Activated naive CD4-positive, alpha-beta T cell treated with anti-CD3 and anti-CD28 coated beads, Interleukin-2, amount 50 U/mL, for 72 hours (primary cell): ENCODE results near the gene DIS3L2. TPM values are rescaled to one million over a fixed set of nuclear protein-coding genes. Genes with fewer than 3 reads are reported as not detected.

Experiments used
- ATAC-seq, 2 donors: fragments of 150-1000 bp; cut with Tn5 transposase; 2 replicates each; pipeline ENCODE4 v1.10.0; 2021; ENCODE audit warnings: mild to moderate bottlenecking in 2 of 2, moderate library complexity in 2 of 2
- DNase-seq, 2 donors: peaks; one replicate each; pipeline ENCODE4 v3.0.0; 2021 to 2022; ENCODE audit warnings: low spot score in 2 of 2
- H3K27ac Mint-ChIP-seq, 2 donors: one replicate each; pipeline ENCODE4 v1.8.0; 2022; ENCODE audit warnings: mild to moderate bottlenecking in 2 of 2, mixed read lengths in 2 of 2
- H3K36me3 Mint-ChIP-seq, 2 donors: one replicate each; pipeline ENCODE4 v1.8.0; 2022; ENCODE audit warnings: mixed read lengths in 2 of 2
- H3K9me3 Mint-ChIP-seq, 2 donors: one replicate each; pipeline ENCODE4 v1.8.0; 2022; ENCODE audit warnings: mixed read lengths in 2 of 2
- total RNA-seq, 2 donors: library from RNA; stranded (reverse); gene quantifications; one replicate each; pipeline ENCODE4 v1.2.3, GENCODE V29; 2022

Gene DIS3L2
- total RNA-seq, 2 donors from 2014 or later = 19.9 to 44.0 TPM

DNA sequence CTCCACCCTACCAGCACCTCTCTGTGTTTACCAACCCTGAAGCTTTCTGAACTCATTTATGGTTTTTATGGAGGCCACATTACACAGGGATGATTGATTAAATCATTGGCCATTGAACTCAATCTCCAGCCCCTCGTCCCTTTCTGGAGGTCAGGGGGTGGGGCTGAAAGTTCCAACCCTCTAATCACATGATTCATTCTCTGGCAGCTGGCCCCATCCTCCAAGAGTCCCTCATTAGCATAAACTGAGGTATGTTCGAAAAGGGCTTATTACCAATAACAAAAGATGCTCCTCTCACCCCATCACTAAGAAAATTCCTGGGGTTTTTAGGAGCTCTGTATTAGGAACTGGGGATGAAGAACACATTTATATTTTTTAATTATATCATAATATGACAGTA lies 92.3 kb downstream of the DIS3L2 start:
- no peaks in the 10 kb centered on the region for H3K36me3 Mint-ChIP-seq
- no peak for ATAC-seq
- no peak overlapping the region for H3K27ac Mint-ChIP-seq
- no peak for DNase-seq
- H3K9me3 Mint-ChIP-seq = no peaks in the 10 kb centered on the region

DNA sequence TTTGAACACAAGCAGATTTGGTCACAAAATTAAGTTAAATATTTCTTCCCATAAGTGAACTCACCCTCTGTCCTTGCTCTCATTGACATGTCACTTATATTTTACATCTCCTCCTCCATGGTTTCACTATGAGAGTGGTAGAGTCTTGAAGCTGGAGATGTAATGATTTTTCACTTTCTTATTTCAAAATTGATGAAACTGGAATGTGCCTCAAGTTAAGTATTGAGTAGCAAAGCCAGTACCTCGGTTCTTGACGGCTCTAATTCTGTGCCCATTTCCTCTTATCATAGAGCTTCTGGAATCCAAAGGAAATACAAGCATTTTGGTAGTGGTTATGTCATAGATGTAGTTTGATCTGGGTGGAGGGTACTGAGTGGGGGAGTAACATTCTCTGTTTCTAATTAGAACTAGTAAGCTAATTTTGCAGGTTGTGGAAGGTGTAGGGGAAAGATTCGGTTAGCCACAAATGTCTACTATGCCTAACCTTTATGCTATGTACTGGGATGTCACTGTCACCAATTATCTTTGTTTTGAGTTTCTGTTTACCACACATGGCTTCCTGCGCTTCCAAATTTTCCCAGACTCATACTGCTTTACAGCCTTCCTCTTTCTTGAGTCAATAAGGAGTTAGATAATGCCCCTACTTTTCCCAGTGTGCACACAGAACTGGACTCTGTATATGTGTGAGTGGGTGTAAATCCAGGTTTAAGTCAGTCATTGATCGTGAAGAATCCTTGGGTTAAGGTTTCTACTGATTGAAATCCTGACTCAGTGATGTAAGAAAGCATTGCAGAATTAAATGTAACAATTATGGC lies 96.8 kb downstream of the DIS3L2 start:
- Mint-ChIP-seq H3K9me3 (peaks cover 0 to 7% of the 10 kb centered on the region in 2 donors), H3K36me3 (peaks cover 8 to 9% of the 10 kb centered on the region in 2 donors), H3K27ac (no peak overlapping the region)
- peak in 1 of 2 donors; percentile 3 for DNase-seq
- peak; percentile 74 to 95 for ATAC-seq

DNA sequence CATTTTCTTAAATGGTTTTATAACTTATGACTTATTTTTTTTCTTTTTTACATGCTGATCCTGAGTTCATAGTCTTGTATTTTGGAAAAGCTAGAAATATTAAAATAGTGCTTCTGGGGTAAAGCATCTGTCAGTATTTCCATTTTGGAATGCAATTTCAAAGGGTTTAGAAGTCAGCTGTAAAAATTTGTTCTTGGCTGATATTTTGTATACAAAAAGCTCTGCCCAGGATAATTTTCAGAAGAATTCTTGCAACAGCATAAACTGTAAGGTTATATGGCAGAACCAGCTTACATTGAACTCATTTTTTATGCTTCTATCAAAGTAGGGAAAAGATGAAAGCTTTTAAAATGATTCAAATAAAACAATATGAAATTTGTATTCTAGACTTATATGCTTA lies 97.4 kb downstream of the DIS3L2 start:
- no peak for ATAC-seq
- Mint-ChIP-seq H3K9me3 (peaks cover 0 to 7% of the 10 kb centered on the region in 2 donors), H3K27ac (no peak overlapping the region), H3K36me3 (peaks cover 8 to 9% of the 10 kb centered on the region in 2 donors)
- no peak for DNase-seq

DNA sequence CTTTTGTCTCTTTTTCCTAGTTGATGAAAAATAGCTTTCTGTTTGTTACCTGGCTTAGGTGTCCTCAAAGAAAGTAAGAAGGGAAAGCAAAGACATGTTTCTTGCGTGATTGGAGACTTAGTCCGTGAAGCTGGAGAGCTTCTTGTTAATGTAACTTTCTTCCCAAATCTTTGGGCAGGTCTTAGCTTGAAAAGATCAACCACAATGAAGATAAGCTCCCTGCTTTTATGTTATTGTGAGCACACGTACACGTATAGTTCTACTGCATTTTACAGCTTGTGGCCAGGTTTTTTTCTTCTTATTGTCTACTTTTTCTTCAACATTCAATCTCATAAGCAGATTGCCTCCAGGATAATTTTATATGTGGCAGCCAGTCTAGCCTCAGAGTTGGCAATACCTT lies 99.8 kb downstream of the DIS3L2 start:
- Mint-ChIP-seq H3K9me3 (peaks cover 0 to 7% of the 10 kb centered on the region in 2 donors), H3K27ac (no peak overlapping the region), H3K36me3 (peaks cover 8 to 9% of the 10 kb centered on the region in 2 donors)
- no peak for DNase-seq
- no peak for ATAC-seq

DNA sequence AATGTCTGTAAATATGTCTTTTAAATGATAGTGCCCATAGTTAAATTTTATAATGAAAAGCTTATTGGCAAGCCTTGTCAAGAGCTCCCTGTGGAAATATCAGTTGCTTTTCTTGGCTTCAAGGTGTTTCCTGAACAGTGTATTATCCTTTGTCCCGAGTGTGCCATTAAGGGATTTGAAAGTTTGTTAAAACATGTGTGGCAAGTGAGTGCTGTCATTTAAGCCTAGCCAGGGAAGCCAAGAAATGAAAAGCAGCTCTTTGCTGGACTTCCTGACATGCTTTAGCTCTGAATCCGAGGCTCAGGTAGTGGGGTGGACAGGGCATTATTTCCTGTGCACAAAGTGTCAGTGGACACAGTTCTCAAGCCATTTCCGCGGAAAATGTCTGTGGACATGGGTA lies 111.5 kb downstream of the DIS3L2 start:
- no peaks in the 10 kb centered on the region for H3K9me3 Mint-ChIP-seq
- H3K36me3 Mint-ChIP-seq = no peaks in the 10 kb centered on the region
- no peak overlapping the region for H3K27ac Mint-ChIP-seq
- DNase-seq (no peak), ATAC-seq (no peak)

DNA sequence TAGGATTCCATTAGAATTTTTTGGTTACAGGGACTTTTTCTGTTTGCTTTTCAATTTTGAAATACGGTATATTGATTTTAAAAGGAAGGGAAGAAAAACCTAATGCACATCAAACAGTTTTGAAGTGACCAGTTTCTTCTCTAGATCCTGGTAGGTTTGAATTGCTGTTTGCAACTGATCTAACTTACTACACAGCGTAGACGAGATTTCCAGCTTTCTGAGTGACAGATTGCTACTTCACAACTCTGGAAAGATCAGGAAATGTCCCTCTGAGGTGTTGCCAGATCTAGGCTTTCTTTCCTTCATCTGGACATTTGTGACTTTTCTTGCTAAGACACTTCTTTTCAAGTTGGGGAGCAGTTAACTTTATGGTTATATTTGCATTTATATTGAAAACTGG lies 112.2 kb downstream of the DIS3L2 start:
- Mint-ChIP-seq H3K27ac (no peak overlapping the region), H3K9me3 (no peaks in the 10 kb centered on the region), H3K36me3 (no peaks in the 10 kb centered on the region)
- DNase-seq (no peak), ATAC-seq (no peak)

- peak overlapping the region in 1 of 2 donors; percentile 2 for H3K27ac Mint-ChIP-seq
- H3K9me3 Mint-ChIP-seq = peaks cover 3 to 6% of the 10 kb centered on the region in 2 donors
- H3K36me3 Mint-ChIP-seq = peaks cover 4 to 5% of the 10 kb centered on the region in 2 donors
- DNase-seq = no peak
- ATAC-seq = no peak
Measured at GRCh38 chr2:232075080-232075479, 113.6 kb downstream of the DIS3L2 start.

GRCh38 chr2:232075859-232076258 lies 114.3 kb downstream of the DIS3L2 start:
- Mint-ChIP-seq H3K9me3 (peaks cover 4 to 8% of the 10 kb centered on the region in 2 donors), H3K36me3 (peaks cover 7 to 8% of the 10 kb centered on the region in 2 donors), H3K27ac (peak overlapping the region in 1 of 2 donors; percentile 6)
- ATAC-seq (peak in 1 of 2 donors; percentile 64), DNase-seq (no peak)

GRCh38 chr2:232076272-232076671 lies 114.8 kb downstream of the DIS3L2 start:
- no peak for DNase-seq
- ATAC-seq = no peak
- peaks cover 4 to 8% of the 10 kb centered on the region in 2 donors for H3K9me3 Mint-ChIP-seq
- H3K36me3 Mint-ChIP-seq = peaks cover 8 to 9% of the 10 kb centered on the region in 2 donors
- H3K27ac Mint-ChIP-seq = peak overlapping the region in 1 of 2 donors; percentile 6

- Mint-ChIP-seq H3K27ac (no peak overlapping the region), H3K9me3 (peaks cover 4 to 8% of the 10 kb centered on the region in 2 donors), H3K36me3 (peaks cover 8 to 14% of the 10 kb centered on the region in 2 donors)
- no peak for DNase-seq
- no peak for ATAC-seq
Measured at GRCh38 chr2:232076736-232077135, 115.2 kb downstream of the DIS3L2 start.

DNA sequence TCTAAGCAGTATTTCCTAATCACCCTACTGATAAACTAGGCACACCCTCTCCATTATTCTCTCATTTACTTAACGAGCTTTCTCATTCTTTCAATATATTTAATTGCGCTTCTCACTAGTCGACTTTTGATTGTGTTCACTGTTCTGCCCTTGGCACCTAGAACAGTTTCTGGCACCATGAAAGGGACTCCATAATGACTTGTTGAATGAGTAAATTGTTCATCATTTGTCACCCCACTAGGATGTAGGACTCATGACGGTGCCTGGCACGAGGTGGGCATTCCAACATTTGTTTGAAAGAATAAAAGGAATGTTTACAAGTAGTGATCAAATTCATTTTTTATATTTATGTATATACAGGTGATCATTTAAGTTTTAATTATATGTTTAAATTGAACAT lies 123.7 kb downstream of the DIS3L2 start:
- no peak for ATAC-seq
- Mint-ChIP-seq H3K36me3 (peaks cover 9 to 26% of the 10 kb centered on the region in 2 donors), H3K27ac (no peak overlapping the region)

DNA sequence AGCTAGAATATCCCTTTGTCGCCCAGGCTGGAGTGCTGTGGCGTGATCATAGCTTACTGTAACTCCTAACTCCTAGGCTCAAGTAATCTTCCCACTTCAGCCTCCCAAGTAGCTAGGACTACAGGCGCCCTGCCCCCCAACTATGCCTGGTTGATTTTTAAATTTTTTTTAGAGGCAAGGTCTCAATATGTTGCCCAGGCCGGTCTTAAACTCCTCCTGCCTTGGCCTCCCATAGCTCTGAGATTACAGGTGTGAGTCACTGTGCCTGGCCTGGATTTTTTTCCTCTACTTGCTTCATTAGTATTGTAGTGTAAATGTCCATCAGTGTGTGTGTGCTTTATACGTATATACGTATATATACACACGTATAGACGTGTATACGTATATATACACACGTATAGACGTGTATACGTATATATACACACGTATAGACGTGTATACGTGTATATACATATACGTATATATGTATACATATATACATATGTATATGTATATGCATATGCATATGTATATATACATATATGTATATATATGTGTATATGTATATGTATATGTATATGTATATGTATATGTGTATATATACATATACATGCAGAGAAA lies 124.4 kb downstream of the DIS3L2 start:
- no peak for DNase-seq

More for the DNA sequence above, 123.7 kb downstream of the DIS3L2 start:
- DNase-seq = no peak
- peaks cover under 1 to 6% of the 10 kb centered on the region in 2 donors for H3K9me3 Mint-ChIP-seq

GRCh38 chr2:232088771-232089170 lies 127.3 kb downstream of the DIS3L2 start:
- Mint-ChIP-seq H3K36me3 (peaks cover 16 to 18% of the 10 kb centered on the region in 2 donors), H3K27ac (no peak overlapping the region), H3K9me3 (peaks cover 3 to 5% of the 10 kb centered on the region in 2 donors)
- ATAC-seq = no peak
- no peak for DNase-seq

More for the DNA sequence above, 124.4 kb downstream of the DIS3L2 start:
- H3K36me3 Mint-ChIP-seq = peaks cover 8 to 24% of the 10 kb centered on the region in 2 donors
- ATAC-seq = no peak
- peaks cover 0 to 5% of the 10 kb centered on the region in 2 donors for H3K9me3 Mint-ChIP-seq
- no peak overlapping the region for H3K27ac Mint-ChIP-seq

- peaks cover 57 to 59% of the 10 kb centered on the region in 2 donors for H3K36me3 Mint-ChIP-seq
- no peak for DNase-seq
- H3K9me3 Mint-ChIP-seq = peaks cover 12 to 14% of the 10 kb centered on the region in 2 donors
- no peak for ATAC-seq
- H3K27ac Mint-ChIP-seq = no peak overlapping the region
Measured at GRCh38 chr2:232094201-232094600, 132.7 kb downstream of the DIS3L2 start.

GRCh38 chr2:232094883-232095282 lies 133.4 kb downstream of the DIS3L2 start:
- Mint-ChIP-seq H3K36me3 (peaks cover 57 to 59% of the 10 kb centered on the region in 2 donors), H3K9me3 (peaks cover 12 to 14% of the 10 kb centered on the region in 2 donors), H3K27ac (no peak overlapping the region)
- DNase-seq (no peak), ATAC-seq (no peak)

DNA sequence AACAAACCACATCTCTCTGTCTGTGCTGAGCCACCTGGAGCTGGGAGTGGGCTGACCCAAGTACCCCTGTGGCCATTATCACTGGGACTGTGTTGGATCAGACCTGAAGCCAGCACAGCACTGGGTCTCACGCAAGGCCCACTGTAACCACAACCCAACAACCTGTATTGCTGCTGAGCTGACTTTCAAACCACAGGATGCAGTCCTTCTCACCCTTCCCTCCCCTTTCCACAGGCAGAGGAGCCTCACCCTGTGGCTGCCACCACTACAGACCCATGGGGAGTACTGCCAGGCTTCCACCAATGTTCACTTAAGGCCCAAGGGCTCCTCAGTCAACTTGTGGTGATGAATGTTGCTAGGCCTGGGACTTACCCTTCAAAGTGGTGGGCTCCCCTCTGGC lies 135.7 kb downstream of the DIS3L2 start:
- H3K27ac Mint-ChIP-seq = no peak overlapping the region

DNA sequence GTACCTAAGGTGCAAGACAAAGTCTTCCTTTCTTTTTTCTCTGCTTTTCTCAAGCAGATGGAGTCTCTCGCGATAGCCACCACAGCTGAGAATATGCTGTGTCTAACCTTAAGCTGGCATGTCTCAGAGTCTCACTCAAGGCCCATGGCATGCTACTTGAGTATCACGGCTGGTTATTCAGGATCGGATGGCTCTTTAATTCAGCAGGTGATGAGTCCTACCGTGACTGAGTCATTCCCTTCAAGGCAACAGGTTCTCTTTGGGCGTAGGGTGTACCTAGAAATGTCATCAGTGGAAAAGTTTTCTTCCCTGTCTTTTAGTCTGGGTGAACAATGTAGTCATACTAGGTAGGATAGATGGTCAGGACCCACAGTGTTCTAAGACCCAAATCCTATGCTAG lies 136.2 kb downstream of the DIS3L2 start:
- Mint-ChIP-seq H3K36me3 (peaks cover 56% of the 10 kb centered on the region in 2 donors), H3K27ac (no peak overlapping the region), H3K9me3 (peaks cover 12 to 13% of the 10 kb centered on the region in 2 donors)
- ATAC-seq = no peak
- no peak for DNase-seq

More for the DNA sequence above, 135.7 kb downstream of the DIS3L2 start:
- Mint-ChIP-seq H3K36me3 (peaks cover 57 to 59% of the 10 kb centered on the region in 2 donors), H3K9me3 (peaks cover 12 to 14% of the 10 kb centered on the region in 2 donors)
- DNase-seq (no peak), ATAC-seq (no peak)
